HG03378 (cell line): ENCODE measurements around the gene RNF10.
"Not testable (repeated sequence)": the region's sequence is repeated elsewhere in the genome, so short reads cannot be mapped to it uniquely, and the experiment has no call there.

Source experiments
- ATAC-seq: cut with Tn5 transposase; IDR thresholded peaks from one replicate; pipeline ENCODE4 v1.9.1; 2021; ENCODE audit warnings: mild to moderate bottlenecking, moderate library complexity; ENCODE audit not compliant: unreplicated experiment

The RNF10 gene

GRCh38 chr12:120522568-120522967 is 11.6 kb upstream of the RNF10 start:
- no peak for ATAC-seq

- peak; percentile 70 for ATAC-seq
Observed at GRCh38 chr12:120528861-120529525, 5.2 kb upstream of the RNF10 start, which contains the start of gene COQ5. Gene COQ5 (minus strand): TSS chr12:120529158. CDS start chr12:120529141, 17 bp downstream.

DNA sequence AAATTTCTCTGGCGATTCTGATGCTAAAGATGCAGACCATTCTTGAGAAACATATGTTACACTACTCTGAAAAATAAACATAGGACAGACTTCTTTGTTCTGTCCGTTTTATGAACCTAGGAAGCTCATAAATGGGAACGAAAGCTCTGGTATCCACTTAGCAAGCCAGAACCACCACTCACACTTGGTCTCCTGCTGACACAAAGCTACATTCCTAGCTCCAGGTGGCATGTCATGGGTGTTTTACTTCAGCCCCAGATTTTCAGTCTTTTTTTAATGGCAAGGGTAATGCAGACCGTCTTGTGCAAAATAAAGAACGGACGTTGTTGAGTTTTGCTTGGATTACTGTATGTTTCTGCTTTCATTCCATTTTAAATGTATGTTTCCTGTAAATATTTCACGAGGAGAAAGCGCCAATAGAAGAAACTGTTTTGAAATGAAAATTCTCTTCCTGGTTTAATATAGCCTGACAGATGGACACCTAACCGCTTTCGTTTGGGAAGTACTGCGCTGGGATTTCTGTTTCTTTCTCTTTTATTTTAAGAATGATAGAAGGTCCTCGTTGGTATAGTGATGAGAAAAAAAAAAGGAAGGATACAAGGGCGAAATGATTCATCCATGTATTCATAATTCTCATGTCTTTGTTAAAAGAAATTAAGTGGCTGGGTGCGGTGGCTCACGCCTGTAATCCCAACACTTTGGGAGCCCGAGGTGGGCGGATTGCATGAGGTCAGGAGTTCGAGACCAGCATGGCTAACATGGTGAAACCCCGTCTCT is 4.3 kb upstream of the RNF10 start:
- ATAC-seq: no peak

GRCh38 chr12:120530418-120530761 is 3.8 kb upstream of the RNF10 start:
- ATAC-seq: not testable (repeated sequence)

DNA sequence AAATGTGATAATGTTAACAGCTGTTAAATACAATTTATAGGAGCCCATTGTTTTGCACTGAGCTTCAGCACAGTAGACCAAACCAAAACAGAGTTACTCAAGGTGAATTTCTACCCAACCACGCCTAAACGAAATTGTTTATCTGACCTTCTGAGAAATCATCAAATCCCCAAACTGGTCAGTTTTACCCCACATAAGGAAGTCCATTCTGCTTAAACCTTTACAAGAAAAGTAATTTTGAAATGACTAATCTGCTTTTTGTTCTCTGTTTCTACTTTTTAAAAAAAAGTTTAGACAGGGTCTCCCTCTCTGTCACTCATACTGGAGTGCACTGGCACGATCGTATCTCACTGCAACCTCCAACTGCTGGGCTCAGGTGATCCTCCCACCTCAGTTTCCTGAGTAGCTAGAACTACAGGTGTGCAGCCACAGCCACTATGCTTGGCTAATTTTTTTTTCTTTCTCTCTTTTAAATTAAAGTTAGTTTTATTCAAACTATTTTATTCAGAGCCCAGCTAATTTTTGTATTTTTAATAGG is 1.4 kb upstream of the RNF10 start:
- ATAC-seq: no peak

DNA sequence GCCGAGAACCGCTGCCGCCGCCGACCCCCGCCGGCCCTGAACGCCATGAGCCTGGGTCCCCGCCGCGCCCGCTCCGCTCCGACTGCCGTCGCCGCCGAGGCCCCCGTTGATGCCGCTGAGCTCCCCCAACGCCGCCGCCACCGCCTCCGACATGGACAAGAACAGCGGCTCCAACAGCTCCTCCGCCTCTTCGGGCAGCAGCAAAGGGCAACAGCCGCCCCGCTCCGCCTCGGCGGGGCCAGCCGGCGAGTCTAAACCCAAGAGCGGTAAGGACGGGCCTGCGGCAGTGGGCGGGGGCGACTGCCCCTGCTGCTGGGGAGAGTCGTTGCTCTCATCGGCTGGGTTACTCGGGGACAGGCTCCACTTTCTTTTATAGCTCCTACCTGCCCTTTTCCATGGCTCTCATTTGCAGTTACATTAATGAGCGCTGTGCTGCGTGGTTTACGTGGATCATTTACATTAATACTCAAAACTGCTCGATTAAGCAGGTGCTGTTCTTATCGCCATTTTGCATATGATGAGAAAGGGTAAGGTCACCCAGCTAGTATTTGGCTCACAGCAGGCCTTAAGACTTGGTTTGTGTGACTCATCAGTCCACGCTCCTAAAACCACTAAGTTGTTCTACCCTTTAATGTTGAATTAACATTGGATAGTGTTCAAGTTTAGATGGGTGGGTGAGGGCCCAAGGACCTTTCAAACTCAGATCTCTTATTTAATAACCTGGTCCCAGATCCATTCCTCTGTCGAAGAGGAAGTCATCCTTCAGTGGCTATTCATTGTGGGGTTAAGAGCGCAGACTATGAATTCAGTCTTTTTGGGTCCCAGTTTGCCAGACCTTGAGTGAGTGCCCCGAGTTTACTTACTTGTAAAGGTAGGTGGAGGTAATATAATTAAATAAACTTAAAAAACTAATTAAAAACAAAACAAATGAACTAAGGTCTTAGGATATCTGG is 823 bp downstream of the RNF10 start:
- peak; percentile 22 for ATAC-seq

- no peak for ATAC-seq
Observed at GRCh38 chr12:120536064-120536791, 2.1 kb downstream of the RNF10 start.

GRCh38 chr12:120537856-120538220 is 3.7 kb downstream of the RNF10 start:
- no peak for ATAC-seq

GRCh38 chr12:120538281-120539156 is 4.4 kb downstream of the RNF10 start:
- ATAC-seq: no peak

DNA sequence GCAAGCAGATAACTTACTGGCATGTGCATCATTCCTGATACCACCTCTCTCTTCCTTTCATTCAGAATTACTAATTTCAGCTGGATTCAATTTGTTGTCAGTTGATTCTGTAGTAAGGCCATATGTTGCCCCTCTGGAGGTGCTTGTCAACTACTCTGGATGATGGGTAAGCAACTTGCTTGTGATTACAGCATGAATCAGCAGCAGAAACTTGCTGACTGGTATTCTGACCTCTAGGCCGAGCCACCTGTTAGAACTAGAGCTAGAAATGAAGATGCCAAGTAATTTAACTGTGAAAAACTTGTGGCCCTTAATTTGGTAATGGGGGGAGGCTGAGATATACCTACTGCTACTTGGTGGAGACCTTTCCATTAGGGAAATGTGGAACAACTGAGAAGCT is 5.1 kb downstream of the RNF10 start:
- ATAC-seq: no peak

- ATAC-seq: no peak
Observed at GRCh38 chr12:120540445-120540844, 6.3 kb downstream of the RNF10 start.

GRCh38 chr12:120542166-120542565 is 8.0 kb downstream of the RNF10 start:
- ATAC-seq: no peak

DNA sequence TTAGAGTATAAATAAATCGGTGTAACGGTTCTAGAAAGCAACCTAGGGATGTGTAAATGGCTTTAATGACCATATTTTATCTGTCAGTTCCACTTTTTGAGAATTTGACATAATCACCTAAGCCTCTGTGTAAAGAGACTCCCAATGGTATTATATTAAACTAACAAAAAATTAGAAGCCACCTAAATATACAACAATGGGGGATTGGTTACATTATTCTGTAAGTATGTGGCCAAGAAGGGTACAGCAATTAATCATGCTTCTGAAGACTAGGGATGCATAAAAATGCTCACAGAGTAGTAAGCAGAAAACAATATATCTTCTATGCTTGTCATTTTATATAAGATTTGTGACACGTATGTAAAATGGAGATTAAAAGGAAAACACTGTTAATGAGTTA is 10.5 kb downstream of the RNF10 start:
- no peak for ATAC-seq

GRCh38 chr12:120546050-120546386 is 11.9 kb downstream of the RNF10 start:
- ATAC-seq: no peak

DNA sequence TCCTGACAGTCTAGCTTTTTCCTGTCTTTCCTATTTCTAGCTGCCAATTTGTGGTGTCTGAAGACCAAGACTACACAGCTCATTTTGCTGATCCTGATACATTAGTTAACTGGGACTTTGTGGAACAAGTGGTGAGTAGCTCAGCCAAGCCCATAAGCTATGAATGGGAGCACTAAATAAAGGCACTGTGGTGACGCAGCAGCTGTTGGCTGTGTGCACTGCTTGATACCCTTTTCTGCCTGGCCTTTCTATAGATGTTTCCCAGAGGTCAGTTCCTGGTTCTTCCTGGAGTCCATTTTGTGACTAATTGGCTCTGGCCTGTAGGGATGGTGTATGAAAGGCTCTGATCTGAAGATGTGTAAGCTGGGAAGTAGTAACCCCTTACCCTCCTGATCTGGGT is 20.5 kb downstream of the RNF10 start:
- no peak for ATAC-seq

DNA sequence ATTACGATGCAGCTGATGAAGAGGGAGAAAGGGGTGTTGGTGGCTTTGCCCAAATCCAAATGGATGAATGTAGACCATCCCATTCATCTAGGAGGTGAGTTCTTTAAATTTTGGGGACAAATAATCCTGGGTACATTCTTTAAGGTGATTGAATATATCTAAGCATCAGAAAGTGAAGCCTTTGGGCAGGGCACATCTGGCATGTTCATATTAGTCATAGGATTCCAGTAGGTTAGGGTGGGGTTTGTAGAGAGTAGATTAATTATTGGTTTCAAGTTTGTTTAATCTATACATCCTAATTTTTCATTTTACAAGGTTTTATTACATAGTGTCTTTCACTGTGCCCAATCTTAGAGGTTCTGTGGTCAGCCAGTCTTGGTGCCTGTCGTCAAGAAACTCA is 23.4 kb downstream of the RNF10 start:
- no peak for ATAC-seq

- ATAC-seq: no peak
Observed at GRCh38 chr12:120562906-120563305, 28.8 kb downstream of the RNF10 start.

GRCh38 chr12:120563495-120563894 is 29.3 kb downstream of the RNF10 start:
- no peak for ATAC-seq

GRCh38 chr12:120571299-120571698 is 37.1 kb downstream of the RNF10 start:
- no peak for ATAC-seq

- no peak for ATAC-seq
Observed at GRCh38 chr12:120573560-120573959, 39.4 kb downstream of the RNF10 start.
